Right ventricle myocardium superior (tissue), 1 donor: ENCODE measurements around the gene ADPRS. TPM values are rescaled to one million over a fixed set of nuclear protein-coding genes. Genes with fewer than 3 reads are reported as not detected.

Experiments
- ATAC-seq: fragments of 200-7000 bp; cut with Tn5 transposase; one replicate; pipeline ENCODE4 v1.9.1; 2020; ENCODE audit warnings: mild to moderate bottlenecking; ENCODE audit not compliant: poor library complexity
- DNase-seq: peaks from one replicate; pipeline ENCODE4 v3.0.0-alpha.2; 2020
- intact Hi-C: fragments of 100-400 bp; cut with DNase I; formaldehyde crosslinking; loops from one replicate; pipeline ENCODE4 v1.11.2; 2022
- total RNA-seq: library from RNA; stranded (reverse); fragmentation: NEBNext Ultra II Directional; extraction: Animal tissue kit (Norgen Biotek cat#: 25700); gene quantifications from one replicate; pipeline ENCODE4 v1.2.1, GENCODE V29; 2021
- donor health status: DM: no; HTN: yes; CAD: no; lungs with severe emphysema.

ADPRS gene
- total RNA-seq, 1 donor from 2014 or later, result 19.1 TPM

DNA sequence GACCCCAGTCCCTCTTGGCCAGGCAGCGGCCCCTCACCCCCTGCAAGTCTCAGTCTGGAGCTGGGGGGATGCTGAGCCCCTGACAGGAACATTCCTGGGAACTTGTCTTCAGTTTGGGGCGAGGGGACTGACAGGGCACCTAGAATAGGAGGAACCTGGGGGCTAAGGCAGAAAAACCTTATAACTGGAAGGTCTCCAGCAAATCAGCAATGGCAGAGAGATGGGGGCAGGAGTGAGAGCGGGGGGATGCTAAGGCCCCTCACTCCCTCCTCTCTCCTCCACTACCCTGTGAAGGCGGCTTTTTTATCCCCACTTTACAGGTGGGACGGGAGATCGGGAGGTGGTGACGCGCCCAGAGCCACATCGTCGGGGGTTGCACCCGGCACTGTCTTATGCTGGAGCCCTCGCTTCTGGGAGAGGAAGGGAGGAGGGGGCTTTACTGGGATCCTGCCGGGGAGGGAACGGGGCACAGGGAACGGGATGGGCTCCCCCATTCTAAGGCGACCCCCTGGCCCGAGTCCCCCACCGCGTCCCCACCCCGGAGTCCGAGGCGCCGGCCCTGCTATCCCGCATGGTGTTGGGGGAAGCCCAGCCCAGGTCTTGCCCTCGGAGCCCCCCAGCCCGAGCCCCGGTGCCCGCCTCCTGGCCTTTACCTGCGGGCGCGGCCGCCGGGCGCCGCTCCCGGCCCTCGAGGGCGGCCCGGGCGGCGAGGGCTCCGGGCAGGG, 35.9 kb downstream of the ADPRS start:
- DNase-seq (no peak), ATAC-seq (no peak)
- intact Hi-C loops, result no loop called here

DNA sequence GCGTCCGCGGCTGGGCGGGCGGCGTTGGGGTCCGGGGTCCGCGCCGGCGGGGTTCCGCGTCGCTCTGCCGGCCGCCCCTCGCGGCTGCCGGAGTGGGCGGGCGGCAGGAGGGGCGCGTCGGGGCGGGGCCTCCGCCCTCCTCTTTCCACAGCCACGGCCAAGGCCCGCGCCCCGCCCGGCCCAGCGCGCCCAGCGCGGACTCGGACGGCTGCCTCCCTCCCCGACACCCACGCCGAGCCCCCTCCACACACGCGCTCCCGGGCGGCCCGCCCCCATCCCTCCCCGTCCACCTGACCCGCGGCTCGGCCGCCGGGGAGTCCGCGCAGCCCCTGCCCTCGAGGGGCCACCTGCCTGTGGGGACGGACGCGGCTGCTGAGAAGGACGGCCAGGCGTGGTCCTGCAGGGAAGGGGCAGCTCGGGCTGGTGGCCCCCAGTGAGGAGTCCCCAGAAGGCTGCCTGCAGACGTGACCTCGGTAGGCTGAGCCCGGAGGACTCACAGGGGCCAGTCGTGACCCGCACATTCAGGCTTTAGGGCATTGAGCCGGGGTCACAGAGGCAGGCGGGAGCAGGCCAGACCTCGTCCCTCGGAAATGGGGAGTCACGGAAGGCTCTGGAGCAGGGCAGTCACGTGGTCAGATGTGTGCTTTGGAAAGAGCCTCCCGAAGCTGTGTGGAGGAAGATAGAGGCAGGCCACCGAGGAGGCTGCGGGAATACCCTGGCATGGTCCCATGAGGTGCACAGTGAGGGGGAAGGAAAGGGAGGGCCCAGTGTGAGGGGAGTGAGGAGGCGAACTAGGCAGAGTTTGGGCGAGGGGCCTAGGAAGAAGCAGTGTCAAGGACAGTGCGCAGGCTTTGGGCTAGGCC, 36.7 kb downstream of the ADPRS start, which contains the start of gene COL8A2:
TSS of gene COL8A2 (minus strand) at position 94 of the 863 bp plus-strand sequence. CDS start 24,980 bp downstream, outside the sequence.
- intact Hi-C loops, result no loop called here
- DNase-seq (peak; percentile 66), ATAC-seq (peak; percentile 75)

DNA sequence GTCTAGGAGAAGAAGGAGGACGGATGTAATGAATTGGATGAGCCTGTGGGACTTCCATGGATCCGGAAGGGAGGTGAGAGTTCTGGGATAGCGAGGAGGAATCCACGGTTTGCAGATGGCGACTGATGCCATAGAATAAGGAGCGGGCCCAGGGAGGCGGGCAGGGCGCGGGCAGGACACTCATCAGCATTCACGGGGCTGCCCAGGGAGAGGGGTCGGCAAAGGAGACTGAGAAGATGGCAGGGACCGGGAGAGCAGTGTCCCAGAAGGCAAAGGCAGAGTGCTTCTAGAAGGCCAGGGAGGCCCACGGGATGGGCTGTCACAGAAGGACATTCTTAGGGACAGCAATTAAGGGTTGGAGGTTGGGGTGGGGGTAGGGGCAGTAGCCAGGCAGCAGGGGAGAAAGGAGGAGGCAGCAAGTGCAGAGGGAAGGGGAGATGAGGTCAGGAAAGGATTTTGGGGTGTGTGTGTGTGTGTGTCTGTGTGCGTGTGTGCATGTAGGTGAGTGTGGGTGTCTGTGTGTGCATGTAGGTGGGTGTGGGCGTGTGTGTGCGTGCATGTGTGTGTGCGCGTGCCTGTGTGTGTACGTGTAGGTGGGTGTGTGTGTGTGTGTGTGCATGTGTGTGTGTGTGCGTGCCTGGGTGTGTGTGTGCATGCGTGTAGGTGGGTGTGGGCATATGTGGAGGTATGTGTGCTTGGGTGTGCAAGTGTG, 37.5 kb downstream of the ADPRS start:
- ATAC-seq, result no peak
- intact Hi-C loops, result no loop called here
- DNase-seq, result no peak

DNA sequence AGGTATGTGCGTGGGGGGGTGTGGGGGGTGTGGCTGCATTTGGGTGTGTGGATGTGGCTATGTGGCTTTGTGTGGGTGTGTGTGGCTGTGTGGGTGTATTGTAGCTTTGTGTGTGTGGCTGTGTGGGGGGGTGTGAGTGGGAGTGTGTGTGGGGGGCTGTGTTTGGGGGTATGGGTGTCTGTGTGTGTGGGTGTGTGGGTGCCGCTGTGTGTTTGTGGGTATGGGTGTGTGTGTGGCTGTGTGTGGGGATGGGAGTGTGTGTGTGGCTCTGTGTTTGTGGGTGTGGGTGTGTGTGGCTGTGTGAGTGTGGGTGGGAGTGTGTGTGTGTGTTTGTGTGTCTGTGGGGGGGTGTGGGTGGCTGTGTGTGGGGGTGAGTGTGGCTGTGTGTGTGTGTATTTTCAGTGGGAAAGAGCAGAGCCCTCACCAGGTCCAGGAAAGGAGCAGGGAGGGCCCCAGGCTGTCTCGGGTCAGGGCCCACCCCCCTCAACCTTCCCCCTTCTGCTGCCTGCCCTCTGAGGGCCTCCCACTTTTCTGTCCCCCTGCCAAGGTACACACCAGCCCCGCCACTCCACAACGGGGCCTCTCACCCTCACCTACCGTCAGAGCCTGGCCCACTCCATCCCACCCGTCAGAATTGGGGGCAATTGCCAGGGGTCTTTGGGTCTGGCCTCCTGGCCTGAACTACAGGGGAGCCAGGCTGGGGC, 38.3 kb downstream of the ADPRS start:
- ATAC-seq (no peak), DNase-seq (no peak)
- intact Hi-C loops, result no loop called here

DNA sequence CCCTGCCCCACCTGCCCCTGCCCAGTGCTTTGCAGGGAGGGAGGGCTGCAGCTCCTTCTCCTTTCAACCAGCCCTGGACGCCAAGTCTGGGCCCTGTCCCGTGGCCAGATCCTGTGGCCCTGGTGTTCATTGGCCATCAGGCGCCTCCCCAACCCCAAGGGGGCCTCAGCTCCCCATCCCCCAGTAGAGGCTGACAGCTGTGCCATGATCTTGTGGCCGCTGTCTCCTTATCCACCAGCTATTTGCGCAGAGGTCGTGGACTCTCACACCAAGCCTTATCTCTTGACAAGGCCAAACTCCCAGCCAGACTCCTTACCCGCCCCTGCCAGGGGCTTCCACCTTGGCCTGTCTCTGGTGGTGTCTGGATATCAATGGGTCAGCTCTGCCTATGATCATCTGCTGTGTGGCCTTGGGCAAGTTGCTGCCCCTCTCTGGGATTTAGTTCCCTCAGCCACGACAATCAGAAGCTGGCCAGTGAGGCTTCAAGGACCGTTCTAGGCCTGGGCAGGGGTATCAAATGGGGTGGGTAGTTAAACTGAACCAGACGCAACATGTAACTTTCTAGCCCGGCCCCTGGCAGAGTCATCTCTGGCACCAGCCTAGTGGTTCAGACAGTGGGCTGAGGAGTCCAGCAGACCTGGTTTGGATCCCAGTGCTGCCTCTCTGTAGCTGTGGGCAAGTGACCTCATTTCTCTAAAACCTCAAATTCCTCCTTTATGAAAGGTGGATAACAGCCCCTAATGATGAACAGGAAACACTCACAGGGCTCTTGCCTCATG, 39.6 kb downstream of the ADPRS start:
- intact Hi-C loops, result no loop called here
- no peak for ATAC-seq
- DNase-seq, result no peak

DNA sequence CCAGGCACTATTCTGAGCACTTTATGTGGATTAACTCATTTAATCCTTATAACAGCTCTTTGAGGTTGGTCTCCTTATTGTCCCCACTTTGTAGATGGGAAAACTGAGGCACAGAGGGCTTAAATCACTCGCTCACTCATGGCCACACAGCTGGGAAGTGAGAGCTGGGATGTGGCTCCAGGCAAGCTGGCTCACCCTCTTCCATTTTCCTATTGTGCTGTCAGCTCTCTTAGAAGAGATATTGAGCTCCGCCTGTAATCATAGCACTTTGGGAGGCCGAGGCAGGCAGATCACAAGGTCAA, 40.2 kb downstream of the ADPRS start:
- ATAC-seq (no peak), DNase-seq (no peak)
- intact Hi-C loops, result no loop called here

DNA sequence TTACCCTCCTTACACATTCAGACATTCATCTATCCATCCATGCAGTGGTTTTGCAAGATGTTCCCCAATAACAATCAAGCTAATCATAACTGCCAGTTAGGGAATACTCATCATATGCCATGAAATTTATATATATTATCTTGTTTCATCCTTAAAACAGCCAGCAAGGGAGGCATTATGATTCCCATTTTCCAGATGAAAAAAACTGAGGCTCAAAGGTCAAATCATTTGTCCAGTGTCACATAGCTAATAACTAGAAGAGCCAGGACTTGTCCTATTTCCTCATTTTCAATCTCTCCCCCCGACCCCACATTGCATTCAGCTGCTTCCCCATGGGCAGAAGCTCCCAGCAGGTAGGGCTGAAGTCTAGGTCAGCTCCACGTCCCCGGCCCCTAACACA, 43.3 kb downstream of the ADPRS start:
- no peak for ATAC-seq
- DNase-seq, result no peak
- intact Hi-C loops, result no loop called here

DNA sequence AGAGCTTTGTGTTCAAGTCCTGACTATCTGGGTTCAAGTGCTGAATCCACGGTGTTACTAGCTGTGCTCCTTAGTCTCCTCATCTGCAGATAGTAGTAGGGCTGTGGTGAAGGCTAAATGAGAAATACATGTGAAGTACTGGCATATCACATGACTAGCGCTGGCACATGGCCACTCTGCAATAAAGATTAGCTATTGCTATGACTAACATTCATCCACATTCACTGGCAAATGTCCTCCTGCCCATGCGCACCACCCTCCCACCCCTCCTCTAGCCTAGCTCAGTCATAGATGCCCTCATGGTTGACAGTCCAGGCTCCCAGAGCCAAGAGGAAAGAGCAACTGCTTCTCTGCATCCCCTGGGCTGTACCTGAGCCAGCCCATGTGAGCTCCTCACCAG, 44.8 kb downstream of the ADPRS start:
- intact Hi-C loops, result no loop called here
- no peak for DNase-seq
- peak; percentile 36 for ATAC-seq

DNA sequence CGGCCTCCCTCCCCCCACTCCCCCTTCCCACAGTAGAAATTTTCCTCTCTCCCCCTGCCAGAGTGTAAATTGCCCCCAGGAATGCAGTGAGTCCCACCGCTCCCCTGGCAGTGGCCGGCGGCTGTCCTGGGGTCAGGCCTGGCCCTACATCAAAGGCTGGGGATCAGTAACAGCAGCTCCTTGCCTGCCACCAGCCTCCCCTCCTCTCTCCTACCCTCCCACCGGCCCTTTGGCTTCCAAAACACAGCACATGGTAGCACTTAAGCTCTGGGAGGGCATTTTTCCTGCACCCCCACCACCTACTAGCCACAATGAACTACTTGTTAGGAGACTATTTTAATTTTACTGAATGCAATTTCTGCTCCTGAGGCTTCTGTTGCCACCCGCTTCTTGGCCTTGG, 45.3 kb downstream of the ADPRS start:
- ATAC-seq, result no peak
- DNase-seq, result no peak
- intact Hi-C loops, result no loop called here

DNA sequence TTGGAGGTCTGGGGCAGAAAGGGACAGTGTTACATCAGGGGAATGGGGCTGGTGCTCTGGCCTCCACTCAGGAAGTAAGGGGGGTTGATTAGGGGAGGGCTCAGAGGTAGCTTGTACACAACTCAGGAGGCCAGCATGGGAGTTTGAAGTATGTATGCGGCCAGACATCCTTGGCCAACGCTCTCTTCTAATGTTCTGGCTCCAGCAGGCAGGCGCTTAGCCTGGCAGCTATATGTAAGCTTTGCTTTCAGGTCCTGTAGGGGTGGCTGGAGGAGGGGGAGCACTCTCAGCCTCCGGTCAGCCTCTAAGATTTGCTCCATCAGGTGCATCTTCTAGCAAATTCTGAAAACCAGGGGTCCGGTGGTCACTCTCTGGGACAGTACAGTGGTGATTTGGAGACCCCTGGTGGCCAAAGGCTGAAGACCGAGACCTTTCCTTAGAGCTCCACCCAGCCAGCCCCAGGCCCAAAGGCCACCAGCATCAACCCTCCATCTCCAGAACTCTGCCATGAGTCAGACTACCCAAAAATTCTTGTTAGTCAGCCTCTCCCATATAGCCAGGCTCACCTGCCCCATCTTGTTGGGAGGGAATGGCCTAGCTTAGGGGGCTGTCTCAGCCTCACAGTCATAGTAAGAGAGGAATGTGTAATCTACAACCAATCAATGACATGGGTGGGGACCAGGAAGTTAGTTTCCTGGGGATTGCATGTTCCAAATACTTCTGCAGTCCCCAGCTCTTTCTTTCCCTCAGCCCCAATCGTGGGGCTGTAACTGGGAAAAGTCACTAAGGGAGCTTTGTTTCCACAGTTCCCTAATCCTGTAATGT, 46.0 kb downstream of the ADPRS start:
- ATAC-seq (peak; percentile 53), DNase-seq (peak; percentile 65)
- intact Hi-C loops, result loop anchor here (5.0 kb wide), 1 partner anchor 32 kb away; no protein-coding TSS in a partner anchor

DNA sequence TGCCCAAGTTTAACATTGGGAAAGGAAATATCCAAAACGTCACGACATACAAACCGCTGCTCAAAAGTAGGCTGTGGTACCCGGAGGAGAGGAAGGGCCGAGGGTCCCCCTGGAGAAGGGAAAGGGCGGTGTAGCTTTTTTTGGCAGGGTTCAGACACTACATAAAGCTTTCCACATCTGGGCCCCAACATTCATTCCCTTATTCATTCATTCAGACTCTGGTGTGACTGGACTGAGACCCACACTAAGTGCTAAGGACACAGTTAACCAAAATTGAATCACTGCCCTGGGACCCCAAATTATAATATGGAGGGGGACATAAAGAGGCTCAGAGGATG, 46.6 kb downstream of the ADPRS start:
- no peak for DNase-seq
- ATAC-seq, result no peak
- intact Hi-C loops, result loop anchor here (5.0 kb wide), 1 partner anchor 33 kb away; no protein-coding TSS in a partner anchor

DNA sequence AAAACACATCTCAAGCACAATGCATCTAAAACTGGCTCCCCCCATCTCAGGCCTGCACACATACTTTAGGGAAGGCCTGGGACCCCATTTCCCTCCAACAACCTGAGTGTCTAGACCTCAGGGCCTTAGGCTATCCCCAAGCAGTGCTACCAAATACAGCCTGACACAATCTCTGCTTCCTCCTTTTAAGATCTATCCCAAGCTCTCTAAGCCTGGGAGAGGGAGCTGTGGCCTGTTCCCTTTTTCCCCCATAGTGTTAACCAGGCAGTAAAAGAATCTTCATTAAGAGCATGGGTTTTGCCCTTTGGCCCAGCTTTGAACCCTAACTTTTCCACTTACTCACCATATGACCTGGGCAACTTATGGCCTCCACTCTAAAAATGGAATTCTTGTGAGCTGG, 47.1 kb downstream of the ADPRS start:
- intact Hi-C loops, result loop anchor here (5.0 kb wide), 1 partner anchor 33 kb away; no protein-coding TSS in a partner anchor
- DNase-seq, result no peak
- no peak for ATAC-seq

DNA sequence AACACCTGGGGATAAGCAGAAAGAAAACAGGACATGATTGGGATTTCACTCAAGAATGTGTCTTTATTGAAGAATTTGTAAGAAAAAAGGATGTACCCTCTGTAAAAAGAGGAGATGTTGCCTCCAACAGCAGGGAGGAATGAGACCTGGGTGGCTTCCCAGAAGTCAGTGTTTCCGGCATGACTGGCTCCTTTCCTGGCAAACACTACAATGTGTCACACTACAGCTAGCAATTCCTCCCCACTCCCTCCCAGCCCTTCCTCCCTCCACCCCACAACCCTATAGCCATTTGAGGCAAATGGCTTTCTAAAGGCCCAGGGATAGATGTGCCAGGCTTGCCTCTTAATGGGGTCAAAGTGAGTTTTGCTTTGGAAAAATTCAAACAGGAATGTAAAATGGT, 47.8 kb downstream of the ADPRS start:
- DNase-seq, result no peak
- intact Hi-C loops, result loop anchor here (5.0 kb wide), 1 partner anchor 34 kb away; no protein-coding TSS in a partner anchor
- ATAC-seq, result peak; percentile 73

DNA sequence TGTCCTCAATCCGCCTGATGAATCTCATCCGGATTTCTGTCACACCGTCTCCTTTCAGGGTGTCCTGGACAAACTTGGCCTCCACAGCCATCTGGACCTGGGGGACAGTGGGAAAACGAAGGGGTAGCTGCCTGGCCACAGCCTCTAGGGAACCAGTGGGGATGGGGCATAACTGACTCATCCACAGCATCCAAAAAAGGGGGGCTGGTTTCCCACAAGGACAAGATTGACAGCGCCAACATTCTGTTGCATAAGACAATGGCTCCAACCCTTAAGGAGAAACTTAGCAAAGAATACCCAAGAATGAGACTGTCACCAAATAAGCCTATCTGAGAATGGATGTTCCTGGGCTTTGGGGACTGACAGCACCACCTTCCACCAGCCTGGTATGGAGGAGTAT, 48.5 kb downstream of the ADPRS start:
- intact Hi-C loops, result loop anchor here (5.0 kb wide), 1 partner anchor 35 kb away; no protein-coding TSS in a partner anchor
- ATAC-seq, result no peak

DNA sequence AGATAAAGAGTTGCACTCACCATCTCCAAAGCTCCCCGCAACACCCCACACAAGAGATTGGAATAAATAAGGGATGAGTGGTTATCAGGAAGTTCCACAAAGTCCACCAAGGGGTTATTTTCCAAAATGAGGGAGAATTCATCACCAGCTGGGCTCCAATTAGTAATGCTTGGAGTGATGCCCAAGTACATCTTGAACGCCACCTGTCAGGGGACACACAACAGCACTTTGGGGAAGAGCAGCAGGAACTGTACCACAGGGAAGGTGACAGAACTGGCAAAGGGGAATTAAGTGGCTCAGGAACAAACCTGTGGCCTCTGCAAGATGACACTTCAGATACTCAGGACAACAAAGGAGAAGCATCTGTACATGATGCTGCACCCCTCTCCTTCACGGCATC, 49.1 kb downstream of the ADPRS start:
- no peak for DNase-seq
- ATAC-seq, result no peak
- intact Hi-C loops, result loop anchor here (5.0 kb wide), 1 partner anchor 35 kb away; no protein-coding TSS in a partner anchor

More for the DNA sequence above, 48.5 kb downstream of the ADPRS start:
- DNase-seq, result no peak

DNA sequence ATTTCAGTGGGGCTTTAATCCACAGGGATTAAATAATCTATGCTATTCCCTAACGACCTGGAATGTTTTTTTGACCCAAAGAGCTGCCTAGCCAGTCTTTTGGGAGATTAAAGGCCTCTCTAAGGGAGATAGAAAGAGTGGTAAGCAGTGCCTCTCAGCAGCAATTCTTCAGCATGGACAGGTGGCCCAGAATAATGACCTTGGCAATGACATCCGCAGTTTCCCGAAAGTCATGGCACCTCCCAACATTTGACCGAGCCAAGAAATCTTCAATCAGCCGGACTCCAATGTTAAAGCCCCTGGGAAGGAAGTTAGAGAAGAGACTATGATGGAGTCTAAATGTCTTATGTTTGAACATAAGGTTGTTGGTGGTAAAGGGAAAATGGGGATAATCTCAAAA, 50.8 kb downstream of the ADPRS start:
- DNase-seq (no peak), ATAC-seq (no peak)
- intact Hi-C loops, result loop anchor here (5.0 kb wide), 1 partner anchor 37 kb away; no protein-coding TSS in a partner anchor

DNA sequence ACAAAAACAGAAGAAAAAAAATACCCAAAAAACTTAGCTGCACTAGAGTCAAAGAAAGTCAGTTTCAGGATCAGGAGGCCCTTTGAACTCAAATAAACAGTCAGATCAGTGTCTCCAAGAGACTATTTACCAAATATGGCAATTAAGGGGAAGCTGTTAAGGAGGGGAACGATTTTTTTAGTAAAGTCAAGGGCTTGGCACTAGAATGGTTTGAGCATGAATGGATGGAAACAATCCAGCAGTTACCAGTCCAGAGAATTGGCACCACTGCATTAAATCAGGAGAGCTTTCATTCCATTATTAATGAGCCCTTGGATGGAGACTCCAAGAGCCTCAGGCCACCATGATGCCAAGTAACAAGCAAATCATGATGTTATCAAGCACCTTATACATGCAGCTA, 53.4 kb downstream of the ADPRS start:
- intact Hi-C loops, result no loop called here
- no peak for DNase-seq
- peak; percentile 40 for ATAC-seq
